Measurements from ENCODE around the gene PARD3B. TPM values are rescaled to one million over a fixed set of nuclear protein-coding genes. Genes with fewer than 3 reads are reported as not detected.

The PARD3B gene
- total RNA-seq, 6 experiments from 2014 or later = 5.3 to 11.2 (median 8.3) TPM

GRCh38 chr2:205053827-205054410 lies 508.6 kb downstream of the PARD3B start:
- no peak for DNase-seq
- H3K36me3 ChIP-seq = no peaks in the 10 kb centered on the region
- H3K9me3 ChIP-seq = peaks cover 0 to 3% (median 0%) of the 10 kb centered on the region in 4 donors
- TF ChIP-seq CTCF (IDR thresholded peaks at IDR 0.05) (no peak), POLR2A (IDR thresholded peaks at IDR 0.05) (no peak)
- intact Hi-C loops (cut with DNase I) = no loop called here
- no peaks in the 10 kb centered on the region for H3K27me3 ChIP-seq
- 46% methylated on average over 4 of the region's 4 CpGs for whole genome bisulfite sequencing (ENCODE audit: insufficient coverage, low coverage, low lambda C conversion rate, missing lambda C conversion rate)
- H3K4me3 ChIP-seq = no peak overlapping the region
- no peak for ATAC-seq
- no peaks in the 10 kb centered on the region for H3K4me1 ChIP-seq
- no peak overlapping the region for H3K27ac ChIP-seq

GRCh38 chr2:205054789-205055188 lies 509.5 kb downstream of the PARD3B start:
- peaks cover 0 to 3% (median 0%) of the 10 kb centered on the region in 4 donors for H3K9me3 ChIP-seq
- no peaks in the 10 kb centered on the region for H3K4me1 ChIP-seq
- intact Hi-C loops (cut with DNase I) = no loop called here
- WGBS (ENCODE audit: insufficient coverage, low coverage, low lambda C conversion rate, missing lambda C conversion rate) = 60% methylated on average over 4 of the region's 4 CpGs
- ATAC-seq (no peak), DNase-seq (no peak)
- no peak overlapping the region for H3K27ac ChIP-seq
- H3K36me3 ChIP-seq = no peaks in the 10 kb centered on the region
- no peak overlapping the region for H3K4me3 ChIP-seq
- no peaks in the 10 kb centered on the region for H3K27me3 ChIP-seq
- TF ChIP-seq CTCF (IDR thresholded peaks at IDR 0.05) = no peak
- no peak for TF ChIP-seq POLR2A (IDR thresholded peaks at IDR 0.05)

- 58% methylated on average over 2 of the region's 2 CpGs for WGBS (ENCODE audit: insufficient coverage, low coverage, low lambda C conversion rate, missing lambda C conversion rate)
- Histone ChIP-seq H3K36me3 (no peaks in the 10 kb centered on the region), H3K27me3 (no peaks in the 10 kb centered on the region), H3K4me3 (no peak overlapping the region), H3K4me1 (no peaks in the 10 kb centered on the region), H3K9me3 (peaks cover 0 to 3% (median 0%) of the 10 kb centered on the region in 4 donors), H3K27ac (no peak overlapping the region)
- DNase-seq (no peak), ATAC-seq (no peak)
- TF ChIP-seq POLR2A (IDR thresholded peaks at IDR 0.05) = no peak
- TF ChIP-seq CTCF (IDR thresholded peaks at IDR 0.05) = no peak
- intact Hi-C loops (cut with DNase I) = no loop called here
Measured at GRCh38 chr2:205055251-205055650, 510.0 kb downstream of the PARD3B start.

- ATAC-seq (no peak), DNase-seq (no peak)
Measured at GRCh38 chr2:205056151-205056561, 510.9 kb downstream of the PARD3B start.

More at GRCh38 chr2:205056151-205056561, 510.9 kb downstream of the PARD3B start:
- peaks cover 0 to 3% (median 0%) of the 10 kb centered on the region in 4 donors for H3K9me3 ChIP-seq
- H3K4me3 ChIP-seq = no peak overlapping the region
- WGBS (ENCODE audit: insufficient coverage, low coverage, low lambda C conversion rate, missing lambda C conversion rate) = 62% methylated on average over 5 of the region's 6 CpGs
- no peaks in the 10 kb centered on the region for H3K4me1 ChIP-seq
- H3K36me3 ChIP-seq = no peaks in the 10 kb centered on the region
- no peak for TF ChIP-seq POLR2A (IDR thresholded peaks at IDR 0.05)
- no peak for TF ChIP-seq CTCF (IDR thresholded peaks at IDR 0.05)
- intact Hi-C loops (cut with DNase I) = no loop called here
- H3K27ac ChIP-seq = no peak overlapping the region
- no peaks in the 10 kb centered on the region for H3K27me3 ChIP-seq
